Measurements from ENCODE around the gene DDX28. TPM values are rescaled to one million over a fixed set of nuclear protein-coding genes. Genes with fewer than 3 reads are reported as not detected.

The DDX28 gene
- total and polyA plus RNA-seq, 9 of the 15 experiments (the other 6 are each of a cell fraction or from before 2014, with no cell fraction given), result 2.8 to 24.5 (median 15.9) TPM

- CTCF ChIA-PET (ENCODE audit: low intra/inter-chr PET ratio), result interaction anchor here (0.6 to 2.1 kb wide), 3 partner anchors 48 to 236 kb away, joined by 3 to 18 read pairs (median 16); no protein-coding TSS in a partner anchor
- Histone ChIP-seq H3K36me3 (ENCODE audit: control insufficient read depth, insufficient read depth, low read length) (no peaks in the 10 kb centered on the region), H3K9me1 (ENCODE audit: control insufficient read depth, insufficient read depth, low read length) (no peaks in the 10 kb centered on the region), H3K4me1 (replicated peaks in 1 of 2; ENCODE audit: control insufficient read depth in 2 of 2, insufficient read depth in 2 of 2, low read length in 2 of 2) (peaks cover 15 to 34% of the 10 kb centered on the region in 2 experiments), H3K4me2 (ENCODE audit: insufficient read depth, low read length) (peak overlapping the region; percentile 62; the same call in 1 of the 2 replicates), H3K4me3 (no peak overlapping the region), H3K27me3 (ENCODE audit: control insufficient read depth in 2 of 2, insufficient read depth in 2 of 2, low read length in 2 of 2) (no peaks in the 10 kb centered on the region), H3K9ac (ENCODE audit: insufficient read depth in 1 of 2, low read depth in 2 of 2, low read length in 2 of 2) (peak overlapping the region; percentile 71 to 81; a peak in 3 of 4 replicates), H4K20me1 (replicated peaks; ENCODE audit: control insufficient read depth, insufficient read depth, low read length) (no peaks in the 10 kb centered on the region), H2AFZ (ENCODE audit: low read depth, low read length) (peak overlapping the region; percentile 91), H3K79me2 (ENCODE audit: control insufficient read depth, insufficient read depth, low read length) (no peaks in the 10 kb centered on the region), H3K9me3 (replicated peaks; ENCODE audit: control insufficient read depth, insufficient read depth, low read depth, low read length) (no peaks in the 10 kb centered on the region), H3K27ac (ENCODE audit: extremely low read depth, low read depth, low read length) (peak overlapping the region; percentile 89; the same call in 1 of the 3 replicates)
- TF ChIP-seq, protein P1, sequence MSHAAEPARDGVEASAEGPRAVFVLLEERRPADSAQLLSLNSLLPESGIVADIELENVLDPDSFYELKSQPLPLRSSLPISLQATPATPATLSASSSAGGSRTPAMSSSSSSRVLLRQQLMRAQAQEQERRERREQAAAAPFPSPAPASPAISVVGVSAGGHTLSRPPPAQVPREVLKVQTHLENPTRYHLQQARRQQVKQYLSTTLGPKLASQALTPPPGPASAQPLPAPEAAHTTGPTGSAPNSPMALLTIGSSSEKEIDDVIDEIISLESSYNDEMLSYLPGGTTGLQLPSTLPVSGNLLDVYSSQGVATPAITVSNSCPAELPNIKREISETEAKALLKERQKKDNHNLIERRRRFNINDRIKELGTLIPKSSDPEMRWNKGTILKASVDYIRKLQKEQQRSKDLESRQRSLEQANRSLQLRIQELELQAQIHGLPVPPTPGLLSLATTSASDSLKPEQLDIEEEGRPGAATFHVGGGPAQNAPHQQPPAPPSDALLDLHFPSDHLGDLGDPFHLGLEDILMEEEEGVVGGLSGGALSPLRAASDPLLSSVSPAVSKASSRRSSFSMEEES (CRISPR knock-in tag; IDR thresholded peaks at IDR 0.05), result peak; percentile 45; the same call in 1 of the 2 replicates
- TF ChIP-seq HDAC2 (IDR thresholded peaks at IDR 0.05), result no peak
- no peak for TF ChIP-seq TAF9B (IDR thresholded peaks at IDR 0.05; ENCODE audit: partially characterized antibody)
- TF ChIP-seq MLLT1 (IDR thresholded peaks at IDR 0.05), result 0 out of 4 replicates have a peak, but pooled peaks of 1 of the 2 experiments have one; percentile 8
- TF ChIP-seq DNMT1 (IDR thresholded peaks at IDR 0.05), result no peak
- intact Hi-C loops (cut with micrococcal nuclease) (loop anchor here (1.0 kb wide), 2 partner anchors 48 to 237 kb away; no protein-coding TSS in a partner anchor), in situ Hi-C loops (cut with MboI) (loop anchor here (10.0 kb wide), 1 partner anchor 322 kb away; the partner anchor contains the start of genes PRMT7 and SLC7A6OS)
- no peak for ATAC-seq
- FAIRE-seq, result no peak
- no TSS peak for BruUV-seq (replicated peaks)
- POLR2A ChIA-PET, result no interaction called here
- no peak for DNase-seq (ENCODE audit: extremely low read depth in 1 of 4, low spot score in 3 of 4)
- 69% methylated on average over 17 of the region's 20 CpGs for WGBS (ENCODE audit: insufficient coverage, low coverage, missing lambda C conversion rate)
Measured at GRCh38 chr16:67992661-67993206, 30.3 kb downstream of the DDX28 start.

Measured in K562 (cell line).